HEK293 (cell line): Measurements from ENCODE around the gene NUMBL.

Experiments used
- CTCF ChIP-seq: fragments of 450-650 bp; formaldehyde crosslinking; IDR thresholded peaks from 2 replicates; pipeline ENCODE4 v1.5.1; 2016; ENCODE audit warnings: missing biosample characterization, missing genetic modification characterization
- EGR2 ChIP-seq: fragments of 450-650 bp; formaldehyde crosslinking; IDR thresholded peaks from 2 replicates; pipeline ENCODE4 v1.5.1; 2016; ENCODE audit warnings: low read depth, missing biosample characterization, missing genetic modification characterization
- REST ChIP-seq: fragments of 450-650 bp; formaldehyde crosslinking; IDR thresholded peaks from 2 replicates; pipeline ENCODE4 v1.5.1; 2016; ENCODE audit warnings: missing biosample characterization, missing genetic modification characterization
- ZNF174 ChIP-seq: fragments of 450-650 bp; formaldehyde crosslinking; IDR thresholded peaks from 2 replicates; pipeline ENCODE4 v1.5.0; 2017; ENCODE audit warnings: missing biosample characterization, mild to moderate bottlenecking, missing genetic modification characterization
- ZNF48 ChIP-seq: fragments of 450-650 bp; formaldehyde crosslinking; IDR thresholded peaks from 2 replicates; pipeline ENCODE4 v1.5.1; 2016; ENCODE audit warnings: missing biosample characterization, missing genetic modification characterization

- TF ChIP-seq ZNF174 (tag by site-specific recombination) (no peak), EGR2 (tag by site-specific recombination) (no peak), ZNF48 (tag by site-specific recombination) (no peak), CTCF (tag by site-specific recombination) (no peak), REST (tag by site-specific recombination) (no peak)
These were observed 6.2 kb downstream of the NUMBL start for GRCh38 chr19:40684280-40684679.
